T-helper 1 cell treated with Interleukin-12 subunit alpha and Interleukin-12 subunit beta and Interleukin-4 antibody, amounts not matched to agents 30 ng/mL and 1 ng/mL, for 36 hours (primary cell): ENCODE measurements around the gene PLXDC2. TPM values are rescaled to one million over a fixed set of nuclear protein-coding genes. Genes with fewer than 3 reads are reported as not detected.

Experiments
- intact Hi-C: fragments of 100-400 bp; cut with micrococcal nuclease; formaldehyde crosslinking; loops from one replicate; pipeline ENCODE4 v1.15.1; 2024
- total RNA-seq: library from RNA; stranded (reverse); gene quantifications from 2 replicates; pipeline ENCODE4 v1.2.3, GENCODE V29; 2022

Gene PLXDC2
- total RNA-seq, 1 donor from 2014 or later = 0.10 TPM

- intact Hi-C loops = no loop called here
Observed at GRCh38 chr10:19857876-19858275, 41.6 kb downstream of the PLXDC2 start.

DNA sequence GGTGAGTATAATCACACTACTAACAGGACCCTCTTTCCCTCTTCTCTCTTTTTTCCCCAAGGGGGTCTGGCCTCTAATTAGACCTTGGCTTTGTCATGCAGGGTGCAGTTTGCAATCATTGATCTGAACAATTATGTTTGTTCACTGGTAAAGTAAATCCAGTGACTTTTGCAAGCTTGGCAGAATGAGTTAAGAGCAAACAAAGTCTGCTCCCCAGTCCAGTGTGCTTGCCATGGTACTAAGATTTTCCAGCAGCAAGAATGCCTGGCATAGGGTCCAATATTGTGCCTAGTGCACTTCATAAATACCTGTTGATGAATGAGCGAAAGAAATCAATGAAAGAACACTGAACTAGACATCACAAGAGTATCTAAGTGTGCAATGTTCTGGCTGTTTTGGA lies 43.9 kb downstream of the PLXDC2 start:
- intact Hi-C loops = no loop called here

DNA sequence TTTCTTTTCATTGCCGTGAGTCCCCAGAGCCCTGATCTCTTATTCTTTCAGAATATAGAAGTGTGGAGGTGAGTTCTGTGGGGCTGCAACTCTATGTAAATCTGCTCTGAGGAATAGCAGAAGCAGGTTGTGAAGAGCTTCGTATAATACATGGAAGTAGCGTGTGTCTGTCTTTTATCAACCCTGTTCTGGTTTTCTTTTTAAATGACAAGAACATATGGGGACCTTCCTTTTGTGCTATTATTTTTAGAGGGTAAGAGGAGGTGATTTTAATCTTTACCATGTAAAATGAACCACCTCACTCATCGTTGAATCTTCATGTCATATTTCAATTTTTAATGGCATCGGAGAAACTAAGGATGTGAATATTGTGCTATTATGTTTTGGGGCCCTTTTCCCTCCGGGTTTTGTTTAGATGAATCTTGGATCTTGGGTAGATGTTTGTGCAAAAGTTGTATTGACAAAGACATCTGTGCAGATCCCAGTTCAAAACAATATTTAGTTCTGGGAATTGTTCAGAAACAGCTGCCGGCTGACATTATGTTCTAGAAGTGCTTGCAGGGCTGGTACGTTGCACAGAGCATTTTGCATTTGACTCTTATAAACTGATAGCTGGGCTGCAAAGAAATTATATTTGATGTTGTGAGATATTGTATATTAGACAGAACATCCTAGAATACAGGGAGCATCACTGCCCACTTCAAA lies 46.7 kb downstream of the PLXDC2 start:
- intact Hi-C loops = no loop called here

- intact Hi-C loops = no loop called here
Observed at GRCh38 chr10:19865676-19866075, 49.4 kb downstream of the PLXDC2 start.

- intact Hi-C loops = no loop called here
Observed at GRCh38 chr10:19869370-19869769, 53.1 kb downstream of the PLXDC2 start.

DNA sequence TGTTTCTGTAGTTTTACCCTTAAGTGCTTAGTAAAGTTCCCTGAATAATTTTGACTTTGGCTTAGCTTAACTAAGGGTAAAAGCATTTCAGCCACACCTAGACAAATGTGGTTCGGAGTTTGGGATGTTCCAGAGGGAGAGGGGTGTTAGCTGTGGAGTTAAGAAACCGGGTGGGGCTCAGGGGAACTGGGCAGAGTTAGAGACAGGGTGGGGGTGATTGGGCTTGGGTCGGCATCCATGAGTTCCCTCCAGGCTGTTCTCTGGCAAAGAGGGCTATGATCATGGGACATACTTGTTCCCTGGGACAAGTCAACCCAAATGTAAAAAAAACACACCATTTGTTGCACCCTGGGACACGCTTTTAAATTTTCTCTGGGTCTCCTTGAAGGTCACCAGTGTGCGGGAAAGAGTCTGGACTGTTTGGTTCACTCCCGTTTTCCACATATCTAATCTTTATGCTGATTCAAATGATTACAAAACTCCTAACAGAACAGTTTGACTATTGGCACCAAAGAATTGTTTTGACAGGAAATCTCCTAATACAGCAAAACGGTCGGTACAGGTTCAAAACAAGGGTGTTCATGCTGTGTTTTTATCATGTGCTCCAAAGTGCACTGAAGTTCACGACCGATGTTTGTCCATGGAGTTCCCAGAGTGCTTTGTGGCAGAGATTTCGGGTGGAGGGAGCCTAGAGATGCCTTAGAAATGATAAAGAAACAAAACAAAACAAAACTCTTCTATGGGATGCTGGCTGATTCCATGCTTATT lies 56.5 kb downstream of the PLXDC2 start:
- intact Hi-C loops = no loop called here

DNA sequence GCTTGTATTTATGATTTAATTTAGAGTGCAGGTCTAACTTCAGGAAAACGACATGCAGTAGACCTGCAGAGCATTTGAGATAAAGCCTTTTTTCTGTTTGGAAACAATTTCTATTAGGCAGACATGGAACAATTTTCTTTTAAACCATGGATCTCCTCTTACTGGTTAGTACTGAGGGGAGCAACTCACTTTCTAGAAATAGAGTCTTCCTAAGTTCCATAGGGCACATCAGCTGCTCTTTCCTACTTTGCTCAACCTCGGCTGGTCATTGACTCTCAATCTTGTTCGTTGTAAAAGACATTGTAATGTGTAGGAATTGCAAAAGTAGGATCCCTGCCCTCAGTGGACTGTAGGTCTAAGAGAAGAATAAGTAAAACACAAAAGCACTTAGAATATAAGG lies 58.0 kb downstream of the PLXDC2 start:
- intact Hi-C loops = no loop called here

- intact Hi-C loops = no loop called here
Observed at GRCh38 chr10:19874791-19875190, 58.6 kb downstream of the PLXDC2 start.

- intact Hi-C loops = no loop called here
Observed at GRCh38 chr10:19876570-19876969, 60.3 kb downstream of the PLXDC2 start.

GRCh38 chr10:19877466-19878255 lies 61.4 kb downstream of the PLXDC2 start:
- intact Hi-C loops = no loop called here

GRCh38 chr10:19882621-19883020 lies 66.4 kb downstream of the PLXDC2 start:
- intact Hi-C loops = no loop called here

DNA sequence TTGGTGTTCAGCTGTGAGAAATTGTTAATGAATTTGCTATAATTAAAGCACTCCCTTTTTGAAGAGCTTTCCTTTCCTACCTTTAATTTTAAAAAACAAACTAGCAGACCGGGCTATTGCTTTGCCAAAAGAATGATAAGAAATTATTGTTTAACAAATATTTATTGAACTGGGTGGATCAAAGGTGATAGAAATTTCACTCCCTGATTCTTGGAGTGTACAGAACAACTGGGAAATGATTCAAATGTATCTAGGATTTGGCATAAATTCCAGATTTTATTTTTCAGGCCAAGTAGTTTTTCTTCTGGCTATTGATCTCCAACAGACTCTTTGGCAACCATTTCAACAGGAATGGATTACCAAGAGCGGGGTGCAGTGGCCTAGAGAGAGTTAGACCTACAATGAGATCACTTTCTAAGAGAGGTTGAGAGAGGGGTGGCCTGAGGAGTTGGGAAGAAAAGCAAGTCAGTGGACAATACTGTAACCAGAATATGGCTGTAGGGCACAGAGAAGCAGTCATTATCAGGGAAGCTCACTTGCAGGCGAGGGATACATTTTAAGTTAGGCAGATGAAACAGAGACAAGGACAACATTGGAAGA lies 71.9 kb downstream of the PLXDC2 start:
- intact Hi-C loops = no loop called here

DNA sequence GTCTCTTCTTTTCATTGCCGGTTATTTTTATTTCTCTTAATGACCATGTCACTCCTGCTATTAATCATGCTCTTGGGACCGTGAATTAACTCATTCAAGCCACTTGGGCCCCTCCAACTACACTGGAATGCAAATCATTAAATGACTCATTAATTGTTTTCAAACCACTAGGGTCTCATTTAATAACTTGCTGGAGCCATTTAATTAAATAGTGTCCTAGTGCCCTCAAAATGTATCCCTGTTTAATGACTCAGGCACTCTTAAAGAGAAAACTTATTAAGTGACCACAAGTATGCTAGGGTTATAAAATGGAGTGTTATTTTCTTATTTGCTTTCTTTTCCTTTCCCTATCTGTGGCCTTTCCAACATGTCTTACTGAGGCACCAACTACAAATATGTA lies 73.0 kb downstream of the PLXDC2 start:
- intact Hi-C loops = no loop called here

DNA sequence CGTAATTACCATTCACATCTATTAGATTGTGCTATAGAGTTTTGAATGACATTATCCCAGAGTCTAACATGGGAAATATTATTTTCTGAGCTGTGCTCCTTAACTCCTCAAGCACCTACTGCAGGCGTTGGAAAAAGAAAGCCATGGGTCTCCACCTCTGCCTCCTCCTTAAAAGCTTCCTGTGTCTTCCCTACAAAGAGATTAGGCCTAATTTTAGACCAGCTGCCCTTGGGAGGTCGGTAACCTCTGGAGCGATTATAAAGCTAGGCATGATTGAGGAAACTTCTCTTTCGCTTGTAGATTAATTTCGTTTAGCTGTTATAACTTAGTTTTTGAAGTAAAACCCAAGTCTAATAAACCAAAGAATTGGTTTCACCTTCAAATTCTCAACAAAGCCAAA lies 75.2 kb downstream of the PLXDC2 start:
- intact Hi-C loops = no loop called here

DNA sequence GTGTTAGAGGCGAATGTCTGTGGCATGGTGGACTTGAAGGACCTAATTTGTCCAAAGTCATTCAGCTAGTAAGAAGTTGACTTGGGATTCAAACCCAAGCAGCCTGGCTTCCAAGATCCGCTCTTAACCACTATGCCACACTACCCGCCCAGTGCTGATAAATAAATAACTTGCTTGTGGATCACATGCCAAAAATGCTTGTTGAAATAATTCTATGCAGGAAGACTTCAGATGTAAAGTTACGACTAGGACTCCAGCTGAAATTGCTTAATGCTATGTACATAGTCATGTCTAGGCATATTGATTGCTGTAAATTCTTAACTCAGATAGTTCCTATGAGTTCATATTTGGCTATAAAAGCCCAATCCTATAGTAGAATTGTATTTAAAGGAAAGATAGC lies 76.0 kb downstream of the PLXDC2 start:
- intact Hi-C loops = no loop called here

- intact Hi-C loops = no loop called here
Observed at GRCh38 chr10:19892677-19893076, 76.4 kb downstream of the PLXDC2 start.

DNA sequence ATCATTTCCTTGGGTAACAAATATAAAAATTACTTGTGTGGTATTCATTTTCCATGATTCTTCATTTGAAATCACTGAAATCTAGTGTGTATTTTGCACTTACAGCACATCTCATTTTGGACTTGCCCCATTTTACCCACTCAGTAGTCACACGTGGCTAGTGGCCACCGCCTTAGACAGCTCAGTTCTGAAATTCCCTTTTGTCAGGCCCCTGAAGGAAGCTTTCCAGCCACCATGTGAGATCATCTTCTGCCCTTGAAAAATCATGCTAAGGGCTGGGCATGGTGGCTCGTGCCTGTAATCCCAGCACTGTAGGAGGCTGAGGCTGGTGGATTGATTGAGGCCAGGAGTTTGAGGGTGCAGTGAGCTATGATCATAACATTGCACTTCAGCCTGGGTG lies 79.3 kb downstream of the PLXDC2 start:
- intact Hi-C loops = no loop called here

DNA sequence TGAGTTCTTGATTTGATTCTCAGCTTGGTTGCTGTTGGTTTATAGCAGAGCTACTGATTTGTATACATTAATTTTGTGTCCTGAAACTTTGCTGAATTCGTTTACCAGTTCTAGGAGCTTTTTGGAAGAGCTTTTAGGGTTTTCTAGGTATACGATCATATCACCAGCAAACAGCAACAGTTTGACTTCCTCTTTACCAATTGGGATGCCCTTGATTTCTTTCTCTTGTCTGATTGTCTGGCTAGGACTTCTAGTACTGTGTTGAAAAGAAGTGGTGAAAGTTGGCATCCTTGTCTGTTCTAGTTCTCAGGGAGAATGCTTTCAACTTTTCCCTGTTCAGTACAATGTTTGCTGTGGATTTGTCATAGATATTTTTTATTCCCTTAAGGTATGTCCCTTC lies 86.2 kb downstream of the PLXDC2 start:
- intact Hi-C loops = no loop called here

DNA sequence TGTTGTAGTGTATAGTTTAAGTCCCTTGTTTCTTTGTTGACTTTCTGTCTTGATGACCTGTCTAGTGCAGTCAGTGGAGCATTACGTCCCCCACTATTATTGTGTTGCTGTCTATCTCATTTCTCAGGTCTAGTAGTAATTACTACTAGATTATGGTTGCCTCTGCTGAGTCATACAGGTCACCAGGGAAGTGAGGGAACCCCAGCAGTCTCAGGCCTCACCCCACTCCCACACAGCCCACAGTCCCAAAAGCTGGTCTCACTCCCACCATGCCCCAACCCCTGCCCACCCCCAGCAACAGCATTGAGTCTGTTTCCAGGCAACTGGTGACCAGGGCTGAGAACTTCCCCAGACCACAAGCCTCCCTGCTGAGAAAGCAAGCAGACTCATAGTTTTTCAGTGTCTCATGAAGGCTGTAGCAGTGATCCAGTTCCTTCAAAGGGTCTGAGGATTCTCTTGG lies 88.0 kb downstream of the PLXDC2 start:
- intact Hi-C loops = no loop called here

DNA sequence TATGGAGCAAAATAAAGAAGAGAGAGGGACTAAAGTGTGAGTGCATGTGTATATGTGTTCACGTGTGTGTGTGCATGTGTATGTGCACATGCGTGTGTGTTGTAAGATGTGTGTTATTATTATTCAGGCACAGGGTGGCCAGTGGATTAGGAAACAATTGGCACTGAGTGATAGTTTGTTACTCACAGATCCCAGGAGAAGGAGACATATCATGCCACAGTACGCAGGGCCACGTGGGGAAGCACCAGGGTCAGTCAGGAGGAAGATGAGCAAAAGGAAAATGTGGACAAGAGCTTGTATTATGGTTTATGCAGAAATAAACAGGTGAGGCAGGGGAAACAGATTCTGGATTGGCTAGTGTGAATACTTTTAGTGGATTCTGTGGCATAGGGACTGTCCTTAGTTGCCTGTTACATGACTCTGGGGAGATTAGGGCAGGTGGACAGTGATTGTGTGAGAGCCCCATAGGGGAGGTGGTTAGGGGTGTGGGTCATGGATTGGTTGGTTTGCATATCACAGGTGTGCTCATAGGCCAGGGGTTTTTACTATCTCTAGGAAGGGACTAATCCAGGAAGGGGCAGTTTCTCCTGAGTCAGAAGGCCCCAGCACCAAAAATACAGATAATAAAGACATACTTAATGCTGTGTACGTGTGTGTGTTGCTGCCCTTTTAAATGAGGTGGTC lies 90.0 kb downstream of the PLXDC2 start:
- intact Hi-C loops = no loop called here
